Pulmonary artery endothelial cell (primary cell): ENCODE results near the gene ST6GAL1. TPM values are rescaled to one million over a fixed set of nuclear protein-coding genes. Genes with fewer than 3 reads are reported as not detected.
A peak's percentile ranks its signal among the peaks of the same experiment; 100 is the strongest.

Experiments used
- DNase-seq: peaks from one replicate; pipeline ENCODE4 v3.0.0-alpha.2; 2011; ENCODE audit warnings: low read depth, low spot score
- total RNA-seq: library from RNA; depleted of rRNA; stranded (reverse); fragments of >200 nt; gene quantifications from 2 replicates; pipeline ENCODE4 v1.2.3, GENCODE V29; 2014

ST6GAL1 gene
- total RNA-seq, 1 donor from 2014 or later, result 59.5 TPM

GRCh38 chr3:186915806-186916796 is 14.2 kb upstream of the ST6GAL1 start:
- no peak for DNase-seq

DNA sequence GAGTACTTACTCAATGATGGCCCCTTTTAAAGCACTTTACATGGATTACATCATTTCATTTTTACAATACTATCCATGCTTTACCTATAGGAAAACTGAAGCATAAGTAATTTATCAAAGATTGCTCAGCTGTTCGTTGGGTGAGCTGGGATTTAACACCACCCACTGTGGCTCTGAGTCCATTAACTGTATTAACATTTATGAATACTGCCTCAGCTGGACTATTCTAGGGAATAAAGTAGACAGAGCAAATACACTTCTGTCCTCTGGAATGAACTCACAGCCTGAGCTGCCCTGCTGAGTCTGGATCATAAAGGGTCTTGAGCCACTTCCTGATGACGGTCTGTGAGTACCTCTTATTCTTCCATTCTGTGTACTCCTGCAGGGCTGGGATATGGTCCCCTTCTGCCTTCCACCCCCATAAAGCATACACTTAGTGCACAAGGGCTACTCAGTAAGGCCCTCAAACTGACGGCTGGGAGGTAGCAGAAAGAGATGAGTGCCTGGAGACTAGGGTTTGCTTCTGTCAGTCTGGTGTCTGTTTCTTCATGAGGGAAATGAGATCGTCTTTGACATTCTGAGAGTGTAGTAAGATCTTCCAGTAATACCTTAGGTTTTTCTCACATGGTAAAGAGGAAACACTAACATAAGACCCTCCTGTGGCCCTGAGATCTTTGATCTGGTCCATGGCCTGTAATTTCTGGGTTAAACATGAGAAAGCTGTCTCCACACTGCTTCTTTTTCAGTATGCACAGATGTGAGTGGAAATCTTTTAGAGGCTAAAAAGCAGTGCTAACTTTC is 12.6 kb upstream of the ST6GAL1 start:
- DNase-seq, result no peak

GRCh38 chr3:186920301-186920700 is 10.0 kb upstream of the ST6GAL1 start:
- no peak for DNase-seq

DNA sequence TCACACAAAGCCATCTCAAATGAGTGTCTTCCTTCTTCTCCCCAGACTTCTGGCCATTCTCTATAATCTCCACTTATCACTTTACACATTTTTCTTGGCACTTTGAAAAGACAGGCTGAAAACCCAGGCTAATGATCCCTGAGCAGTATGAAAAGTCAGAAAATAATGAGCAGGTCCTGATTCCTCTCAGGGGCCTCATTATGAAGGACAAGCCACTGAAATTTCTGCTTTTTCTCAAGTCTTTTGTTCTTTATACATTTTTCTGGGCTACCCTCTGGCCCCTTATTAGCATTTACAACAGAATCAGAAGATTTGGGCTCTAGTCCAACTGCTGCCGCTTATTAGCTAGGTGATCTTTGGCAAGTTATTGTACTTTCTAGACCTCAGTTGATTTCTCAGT is 9.5 kb upstream of the ST6GAL1 start:
- DNase-seq, result no peak

DNA sequence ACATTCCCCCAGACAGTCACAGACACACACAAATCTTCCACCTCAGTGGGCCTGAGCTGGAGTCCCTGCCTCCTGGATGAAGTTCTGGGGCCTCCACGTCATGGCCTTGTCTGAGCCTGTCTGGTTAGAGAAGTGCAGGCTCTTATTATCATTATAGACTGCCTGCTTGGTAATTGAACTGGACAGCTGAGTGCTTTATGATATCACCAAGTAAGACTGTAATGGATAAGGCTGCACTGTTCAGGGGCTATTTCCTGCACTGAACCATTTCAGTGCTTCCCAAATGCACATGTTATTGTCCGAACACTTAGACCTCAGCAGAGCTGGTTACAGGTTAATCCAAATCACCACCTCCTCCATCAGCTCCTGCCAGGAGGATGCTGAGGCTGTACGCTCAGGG is 8.7 kb upstream of the ST6GAL1 start:
- DNase-seq, result no peak

- no peak for DNase-seq
These were observed 8.1 kb upstream of the ST6GAL1 start for GRCh38 chr3:186922224-186922623.

- DNase-seq, result no peak
These were observed 7.5 kb upstream of the ST6GAL1 start for GRCh38 chr3:186922790-186923189.

GRCh38 chr3:186923241-186923640 is 7.1 kb upstream of the ST6GAL1 start:
- no peak for DNase-seq

GRCh38 chr3:186925826-186926225 is 4.5 kb upstream of the ST6GAL1 start:
- no peak for DNase-seq

DNA sequence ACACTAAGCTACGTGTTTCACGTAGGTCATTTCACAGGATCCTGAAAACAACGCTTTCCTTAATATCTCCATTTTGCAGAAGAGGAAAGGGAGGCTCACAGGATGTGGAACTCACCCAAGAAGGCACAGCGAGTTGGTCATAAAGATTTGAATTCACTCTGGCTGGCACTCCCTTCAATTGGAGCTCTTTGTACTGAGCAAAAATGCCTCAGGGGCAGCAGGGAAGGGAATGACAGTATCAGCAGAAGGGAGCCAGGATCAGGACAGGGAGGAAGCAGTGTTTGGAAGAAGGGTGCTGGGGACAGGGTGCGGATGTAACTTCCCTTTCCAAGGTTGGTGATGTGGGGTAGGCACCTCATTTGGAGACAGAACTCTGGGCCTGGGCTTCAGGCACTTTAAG is 1.1 kb upstream of the ST6GAL1 start:
- no peak for DNase-seq

DNA sequence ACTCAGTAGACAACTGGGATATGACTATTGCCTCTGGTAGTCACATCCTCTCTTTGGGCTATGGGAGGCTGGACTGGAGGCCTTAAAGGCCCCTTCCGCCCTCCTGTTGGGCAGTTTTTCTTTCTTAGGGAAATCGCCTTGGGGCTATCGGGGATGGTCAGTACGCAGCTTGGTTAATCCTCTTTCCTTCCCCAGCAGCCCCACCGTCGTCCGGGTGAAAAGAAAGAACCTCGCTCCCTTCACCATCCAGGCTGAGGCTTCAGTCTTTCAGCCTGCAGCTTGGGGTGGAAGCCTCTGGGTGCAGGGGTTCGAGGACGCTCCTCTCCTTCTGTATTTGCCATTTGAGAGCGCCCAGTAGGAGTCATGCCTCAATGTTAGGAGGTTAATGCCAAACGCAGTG is 641 bp upstream of the ST6GAL1 start:
- no peak for DNase-seq

DNA sequence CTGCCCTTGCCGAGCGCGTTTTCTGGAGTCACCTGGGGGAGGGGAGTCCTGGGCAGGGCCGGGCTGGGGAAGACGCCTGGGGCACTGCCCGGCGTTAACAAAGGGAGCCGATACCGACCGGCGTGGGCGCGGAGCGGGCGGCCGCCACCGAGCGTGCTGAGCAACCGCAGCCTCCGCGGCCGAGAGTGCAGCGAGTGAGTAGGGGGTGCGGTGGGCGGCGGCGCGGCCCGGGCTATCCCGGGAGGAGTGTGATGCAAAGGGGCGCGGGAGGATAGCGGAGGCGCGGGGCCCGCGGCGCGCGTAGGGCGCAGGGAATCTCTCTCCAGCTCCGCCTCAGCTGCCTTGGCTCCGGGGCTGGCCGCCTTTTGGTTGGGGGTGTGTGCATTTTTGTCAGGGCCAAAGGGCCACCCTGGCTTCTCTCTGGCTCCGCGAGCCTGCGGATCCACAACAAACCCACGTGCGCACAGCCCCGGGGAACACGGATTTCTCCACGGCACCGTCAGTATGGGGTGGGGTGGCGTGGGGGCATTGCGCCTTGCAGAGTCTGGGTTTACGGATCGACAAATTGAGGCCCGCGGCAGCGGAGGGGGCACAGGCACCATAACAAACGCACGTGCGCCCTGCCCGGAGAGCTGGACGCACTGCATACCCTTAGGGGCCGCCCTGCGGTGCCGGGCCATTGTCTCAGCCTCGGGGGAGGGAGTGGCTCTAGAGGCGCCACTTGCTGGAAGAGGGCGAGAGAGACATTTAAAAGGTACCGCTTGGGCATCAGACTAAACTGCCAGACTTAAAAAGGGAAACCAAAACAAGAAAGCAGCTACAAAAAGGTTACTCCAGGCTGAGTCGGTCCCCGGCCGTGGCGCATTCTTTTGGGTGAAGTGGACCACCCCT is 560 bp downstream of the ST6GAL1 start:
- DNase-seq, result peak; percentile 39

DNA sequence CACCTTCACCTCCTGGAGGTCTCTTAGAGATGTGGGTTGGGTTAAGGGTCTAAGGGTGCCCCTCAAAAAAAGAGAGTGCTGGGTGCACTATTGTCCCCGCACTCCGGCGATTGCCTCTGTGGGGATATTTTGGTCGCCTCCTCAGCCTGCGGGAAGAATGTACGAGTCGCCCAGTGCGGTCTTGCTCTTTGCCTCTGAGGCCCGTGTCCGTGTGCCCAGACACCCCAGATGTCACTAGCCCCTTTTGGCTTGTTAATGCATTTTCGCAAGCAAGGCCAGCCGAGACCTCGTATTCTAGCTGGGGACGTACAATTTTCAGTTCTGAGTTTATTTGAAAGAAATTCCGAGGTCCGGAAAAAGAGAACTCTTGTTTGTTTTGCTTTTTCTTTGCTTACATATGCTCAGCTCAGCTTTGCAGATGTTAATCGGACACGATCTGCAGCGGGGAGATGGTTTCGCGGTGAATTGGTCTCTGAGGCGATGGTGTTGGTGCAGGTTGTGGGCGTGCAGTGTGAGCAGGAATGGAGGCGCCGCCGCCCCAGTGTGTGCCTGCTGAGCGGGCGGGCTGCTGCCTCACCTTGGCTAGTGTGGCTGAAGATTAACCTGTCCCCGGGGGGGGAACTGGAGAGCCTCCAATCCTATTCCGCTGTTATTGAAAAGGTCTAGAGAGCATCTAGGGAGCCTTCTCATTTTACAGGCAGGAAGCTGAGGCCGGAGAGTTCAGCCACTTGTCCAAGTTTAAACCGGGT is 1.4 kb downstream of the ST6GAL1 start:
- no peak for DNase-seq

DNA sequence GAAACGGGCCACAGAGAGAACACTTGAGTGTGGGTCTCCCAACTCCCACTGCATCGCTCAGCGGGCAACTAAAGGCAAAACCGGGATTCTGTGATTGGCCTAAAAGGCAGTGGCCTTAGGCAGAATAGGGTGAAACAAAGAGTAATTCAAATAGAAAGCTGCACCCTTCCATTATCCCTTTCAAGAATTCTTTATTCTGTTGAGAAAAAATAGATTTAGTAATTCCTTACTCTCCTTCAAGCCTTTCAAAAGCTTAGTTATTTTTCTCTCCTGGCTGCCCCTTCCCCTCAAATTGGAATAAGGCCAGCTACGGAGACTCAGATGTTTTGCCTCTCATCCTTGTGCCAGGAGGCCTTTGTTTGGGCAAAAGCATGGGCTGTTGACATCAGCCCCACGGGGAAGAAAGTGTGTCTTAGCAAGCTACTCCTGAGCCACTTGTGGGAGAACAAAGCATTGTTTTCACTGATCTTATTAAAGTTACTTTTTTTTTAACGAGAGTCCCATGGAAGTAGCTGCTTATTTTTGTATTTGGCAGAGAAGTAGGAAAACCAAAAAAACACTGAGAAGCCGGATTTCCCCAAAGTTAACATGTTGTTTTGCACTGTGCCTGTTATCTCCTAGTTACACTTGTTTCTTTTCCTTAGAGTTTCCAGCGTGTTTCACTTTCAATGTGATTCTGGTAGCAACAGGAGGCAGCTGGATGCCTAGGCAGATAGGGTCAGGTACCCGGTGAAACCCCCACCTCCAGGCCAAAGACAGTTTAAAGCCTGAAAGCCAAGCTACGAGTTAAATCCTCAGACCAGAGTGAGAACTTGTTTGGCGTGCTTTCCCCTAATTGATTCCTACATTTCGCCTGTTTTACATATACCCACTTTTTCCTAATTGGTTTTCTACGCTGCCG is 2.2 kb downstream of the ST6GAL1 start:
- peak; percentile 82 for DNase-seq

DNA sequence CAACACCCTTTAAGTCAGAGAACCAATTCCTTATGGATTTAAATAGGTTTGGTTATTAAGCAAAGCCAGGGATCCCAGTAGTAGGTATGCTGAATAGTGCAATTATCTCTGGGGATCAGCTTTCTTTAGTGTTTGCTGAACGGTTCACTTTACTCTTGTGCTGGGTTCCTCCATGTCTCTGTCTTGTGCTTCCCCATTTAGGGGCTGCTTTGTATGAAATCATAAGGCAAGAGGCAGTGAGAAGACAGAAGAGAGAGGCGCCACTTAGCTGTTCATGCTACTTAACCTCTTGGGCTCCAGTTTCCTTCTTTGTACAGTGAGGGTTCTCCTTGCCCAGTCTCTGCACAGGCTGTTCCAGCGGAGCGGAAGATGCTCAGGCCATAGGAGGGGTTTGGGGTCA is 3.5 kb downstream of the ST6GAL1 start:
- no peak for DNase-seq

- DNase-seq, result no peak
These were observed 4.8 kb downstream of the ST6GAL1 start for GRCh38 chr3:186935133-186935532.

GRCh38 chr3:186937017-186937875 is 6.9 kb downstream of the ST6GAL1 start:
- DNase-seq, result no peak

GRCh38 chr3:186938716-186939115 is 8.4 kb downstream of the ST6GAL1 start:
- no peak for DNase-seq

GRCh38 chr3:186939536-186939935 is 9.2 kb downstream of the ST6GAL1 start:
- no peak for DNase-seq
